HG03571 (cell line): ENCODE measurements around the gene PEAK3.

ENCODE experiments used
- ATAC-seq: cut with Tn5 transposase; IDR thresholded peaks from one replicate; pipeline ENCODE4 v1.9.1; 2021; ENCODE audit not compliant: unreplicated experiment

Gene PEAK3

DNA sequence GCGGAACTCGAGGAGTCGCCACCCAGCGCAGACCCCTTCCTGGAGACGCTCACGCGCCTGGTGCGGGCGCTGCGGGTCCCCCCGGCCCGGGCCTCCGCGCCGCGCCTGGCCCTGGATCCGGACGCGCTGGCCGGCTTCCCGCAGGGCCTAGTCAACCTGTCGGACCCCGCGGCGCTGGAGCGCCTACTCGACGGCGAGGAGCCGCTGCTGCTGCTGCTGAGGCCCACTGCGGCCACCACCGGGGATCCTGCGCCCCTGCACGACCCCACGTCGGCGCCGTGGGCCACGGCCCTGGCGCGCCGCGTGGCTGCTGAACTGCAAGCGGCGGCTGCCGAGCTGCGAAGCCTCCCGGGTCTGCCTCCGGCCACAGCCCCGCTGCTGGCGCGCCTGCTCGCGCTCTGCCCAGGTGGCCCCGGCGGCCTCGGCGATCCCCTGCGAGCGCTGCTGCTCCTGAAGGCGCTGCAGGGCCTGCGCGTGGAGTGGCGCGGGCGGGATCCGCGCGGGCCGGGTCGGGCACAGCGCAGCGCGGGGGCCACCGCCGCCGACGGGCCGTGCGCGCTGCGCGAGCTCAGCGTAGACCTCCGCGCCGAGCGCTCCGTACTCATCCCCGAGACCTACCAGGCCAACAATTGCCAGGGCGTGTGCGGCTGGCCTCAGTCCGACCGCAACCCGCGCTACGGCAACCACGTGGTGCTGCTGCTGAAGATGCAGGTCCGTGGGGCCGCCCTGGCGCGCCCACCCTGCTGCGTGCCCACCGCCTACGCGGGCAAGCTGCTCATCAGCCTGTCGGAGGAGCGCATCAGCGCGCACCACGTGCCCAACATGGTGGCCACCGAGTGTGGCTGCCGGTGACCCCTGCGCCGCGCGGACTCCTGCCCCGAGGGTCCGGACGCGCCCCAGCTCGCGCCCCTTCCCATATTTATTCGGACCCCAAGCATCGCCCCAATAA is 30.6 kb downstream of the PEAK3 start:
- no peak for ATAC-seq

GRCh38 chr19:2250766-2251105 is 31.2 kb downstream of the PEAK3 start:
- ATAC-seq, result no peak

- no peak for ATAC-seq
Observed at GRCh38 chr19:2249880-2250765, 31.9 kb downstream of the PEAK3 start.

- ATAC-seq, result no peak
Observed at GRCh38 chr19:2249010-2249866, 32.7 kb downstream of the PEAK3 start, which contains the start of gene AMH. Gene AMH (plus strand): TSS chr19:2249323. CDS start chr19:2249333, 10 bp downstream.

- ATAC-seq, result no peak
Observed at GRCh38 chr19:2248136-2249009, 33.6 kb downstream of the PEAK3 start.

DNA sequence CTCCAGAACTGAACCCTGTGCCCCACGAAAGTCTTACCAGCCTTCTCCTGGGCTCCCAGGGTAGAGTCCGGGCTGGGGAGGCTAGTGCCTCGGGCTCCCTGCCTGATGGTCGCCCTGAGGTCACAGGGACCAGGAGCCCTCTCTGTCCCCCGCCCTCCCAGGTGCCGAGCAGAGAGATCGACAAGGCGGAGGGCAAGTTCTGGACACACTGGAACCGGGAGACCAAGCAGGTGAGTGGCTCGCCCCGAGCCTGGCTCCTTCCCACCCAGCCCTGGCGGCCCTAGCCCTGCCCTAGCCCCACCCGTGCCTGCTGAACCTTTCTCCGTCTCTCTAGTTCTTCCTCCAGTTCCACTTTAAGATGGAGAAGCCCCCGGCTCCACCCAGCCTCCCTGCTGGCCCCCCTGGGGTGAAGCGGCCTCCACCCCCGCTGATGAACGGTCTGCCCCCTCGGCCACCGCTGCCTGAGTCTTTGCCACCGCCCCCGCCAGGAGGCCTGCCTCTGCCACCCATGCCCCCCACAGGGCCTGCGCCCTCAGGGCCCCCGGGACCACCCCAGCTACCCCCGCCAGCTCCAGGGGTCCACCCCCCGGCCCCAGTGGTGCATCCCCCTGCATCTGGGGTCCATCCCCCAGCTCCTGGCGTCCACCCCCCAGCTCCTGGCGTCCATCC is 34.4 kb downstream of the PEAK3 start:
- ATAC-seq, result no peak

DNA sequence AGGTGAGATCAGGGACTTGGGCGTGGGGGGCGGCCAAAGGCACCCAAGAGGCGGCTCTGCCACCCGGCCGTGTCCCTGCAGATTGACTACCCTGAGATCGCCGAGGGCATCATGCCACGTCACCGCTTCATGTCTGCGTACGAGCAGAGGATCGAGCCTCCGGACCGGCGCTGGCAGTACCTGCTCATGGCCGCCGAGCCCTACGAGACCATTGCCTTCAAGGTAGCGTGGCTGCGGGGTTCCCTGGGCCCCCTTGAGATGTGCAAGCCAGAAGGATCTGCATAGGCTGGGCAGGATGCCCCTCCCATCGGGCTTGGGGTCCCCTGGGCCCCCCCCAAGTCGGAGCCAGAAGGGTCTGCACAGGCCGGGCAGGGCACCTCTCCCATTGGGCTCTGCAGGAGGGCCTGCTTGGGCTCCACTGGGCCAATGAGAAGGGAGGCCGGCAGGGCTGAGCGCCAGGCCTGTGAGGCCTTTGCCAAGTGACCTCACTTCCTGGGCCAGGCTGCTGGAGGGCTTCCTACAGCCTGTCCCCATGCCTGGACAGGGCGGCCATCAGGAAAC is 35.1 kb downstream of the PEAK3 start:
- no peak for ATAC-seq

DNA sequence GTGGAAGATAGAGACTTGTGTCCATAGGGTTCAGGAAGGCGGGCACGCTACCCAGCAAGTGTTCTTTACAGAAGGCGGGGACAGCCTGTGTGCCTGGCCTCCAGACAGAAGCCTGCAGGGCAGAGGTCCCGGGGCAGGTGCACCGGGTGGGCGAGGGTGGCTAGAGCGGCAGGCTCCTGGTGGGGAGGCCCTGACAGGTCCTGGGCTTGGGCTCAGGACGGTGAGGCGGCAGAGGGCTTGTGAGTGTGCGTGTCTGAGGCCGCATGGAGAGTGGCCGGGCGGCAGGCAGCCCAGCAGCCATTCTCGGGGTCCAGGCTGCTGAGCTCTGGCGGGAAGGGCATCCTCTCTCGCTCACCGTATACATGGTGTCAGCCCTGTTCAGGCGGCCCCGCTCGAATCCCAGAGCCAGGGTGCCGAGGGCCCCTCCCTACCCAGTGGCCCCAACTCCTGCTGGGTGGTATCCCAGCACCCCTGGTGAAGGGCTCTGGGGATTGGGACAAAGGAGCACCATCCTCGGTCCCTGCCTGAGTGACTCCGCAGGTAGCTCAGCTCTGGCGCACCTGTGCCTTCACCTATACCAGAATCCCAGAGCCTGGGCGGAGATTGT is 35.9 kb downstream of the PEAK3 start:
- no peak for ATAC-seq

GRCh38 chr19:2245273-2245672 is 36.7 kb downstream of the PEAK3 start:
- ATAC-seq, result no peak

- no peak for ATAC-seq
Observed at GRCh38 chr19:2244486-2244885, 37.5 kb downstream of the PEAK3 start.

- ATAC-seq, result no peak
Observed at GRCh38 chr19:2244125-2244411, 37.9 kb downstream of the PEAK3 start.

DNA sequence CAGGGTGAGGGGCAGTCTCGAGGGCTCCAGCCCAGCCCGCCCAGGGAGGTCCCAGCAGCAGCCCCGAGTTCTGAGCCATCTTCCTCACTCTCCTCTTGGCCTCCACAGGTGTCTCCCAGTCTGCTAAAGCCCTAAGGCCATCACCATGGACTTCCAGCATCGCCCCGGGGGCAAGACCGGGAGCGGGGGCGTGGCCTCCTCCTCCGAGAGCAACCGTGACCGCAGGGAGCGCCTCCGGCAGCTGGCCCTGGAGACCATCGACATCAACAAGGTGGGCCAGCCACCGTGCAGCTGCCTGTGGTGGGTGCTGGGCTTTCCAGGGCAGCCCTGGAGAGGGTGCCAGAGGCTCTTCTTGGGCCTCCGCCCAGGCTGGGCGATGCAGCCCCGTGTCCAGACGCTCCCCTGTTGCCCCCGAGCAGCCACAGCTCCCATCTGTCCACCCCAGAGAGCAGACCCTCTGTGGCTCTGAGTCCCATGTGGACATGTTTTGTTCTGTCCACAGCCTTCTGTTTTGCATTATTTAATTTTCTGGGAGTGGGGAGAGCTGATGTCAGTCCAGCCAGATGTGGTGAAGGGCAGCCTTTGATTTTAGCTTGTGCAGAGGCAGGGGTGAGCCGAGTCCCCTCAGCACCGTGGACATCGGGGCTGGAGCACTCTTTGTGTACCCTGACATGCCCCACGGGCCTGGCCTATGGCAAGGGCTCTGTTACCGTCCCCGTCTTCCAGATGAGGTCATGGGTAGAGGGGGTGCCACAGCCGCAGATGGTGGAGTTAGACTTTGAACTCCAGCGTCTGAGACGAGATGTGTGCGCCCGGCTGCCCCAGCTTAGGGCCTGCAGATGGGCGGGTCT is 38.5 kb downstream of the PEAK3 start:
- no peak for ATAC-seq

DNA sequence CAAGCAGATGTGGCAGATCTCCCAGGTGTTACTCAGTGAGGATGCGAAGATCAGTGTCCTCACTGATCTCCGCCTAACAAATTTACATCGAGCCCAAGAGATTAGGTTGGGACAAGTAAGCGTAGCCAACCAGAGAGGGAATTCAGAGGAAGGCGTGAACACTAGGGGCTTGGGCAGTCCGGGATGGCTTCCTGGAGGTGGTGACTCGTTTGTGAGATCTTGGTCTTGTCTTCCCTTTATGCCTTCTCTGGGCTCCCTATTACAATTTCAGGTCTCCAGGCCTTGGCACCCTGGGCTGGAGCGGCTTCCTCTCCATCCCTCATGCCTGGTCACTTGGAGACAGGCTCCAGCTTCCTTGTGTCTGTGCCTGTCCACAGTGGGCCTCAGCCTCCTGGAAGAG is 39.2 kb downstream of the PEAK3 start:
- ATAC-seq, result no peak

DNA sequence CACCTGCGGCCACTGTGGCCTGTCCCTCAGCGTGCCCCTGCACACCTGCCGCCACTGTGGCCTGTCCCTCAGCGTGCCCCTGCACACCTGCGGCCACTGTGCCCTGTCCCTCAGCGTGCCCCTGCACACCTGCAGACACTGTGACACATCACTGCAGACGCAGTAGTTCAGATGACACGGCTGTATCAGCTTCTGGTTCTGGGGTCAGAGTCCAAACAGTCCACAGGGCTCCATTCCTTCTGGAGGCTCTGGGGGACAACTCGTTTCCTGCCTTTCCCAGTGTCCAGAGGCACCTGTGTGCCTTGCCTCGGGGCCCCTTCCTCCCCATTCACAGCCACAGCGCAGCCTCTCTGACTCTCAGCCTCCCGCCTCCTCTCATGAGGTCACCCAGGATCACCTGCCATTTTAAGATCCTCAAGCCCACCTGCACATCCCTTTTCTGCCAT is 39.9 kb downstream of the PEAK3 start:
- ATAC-seq, result no peak

DNA sequence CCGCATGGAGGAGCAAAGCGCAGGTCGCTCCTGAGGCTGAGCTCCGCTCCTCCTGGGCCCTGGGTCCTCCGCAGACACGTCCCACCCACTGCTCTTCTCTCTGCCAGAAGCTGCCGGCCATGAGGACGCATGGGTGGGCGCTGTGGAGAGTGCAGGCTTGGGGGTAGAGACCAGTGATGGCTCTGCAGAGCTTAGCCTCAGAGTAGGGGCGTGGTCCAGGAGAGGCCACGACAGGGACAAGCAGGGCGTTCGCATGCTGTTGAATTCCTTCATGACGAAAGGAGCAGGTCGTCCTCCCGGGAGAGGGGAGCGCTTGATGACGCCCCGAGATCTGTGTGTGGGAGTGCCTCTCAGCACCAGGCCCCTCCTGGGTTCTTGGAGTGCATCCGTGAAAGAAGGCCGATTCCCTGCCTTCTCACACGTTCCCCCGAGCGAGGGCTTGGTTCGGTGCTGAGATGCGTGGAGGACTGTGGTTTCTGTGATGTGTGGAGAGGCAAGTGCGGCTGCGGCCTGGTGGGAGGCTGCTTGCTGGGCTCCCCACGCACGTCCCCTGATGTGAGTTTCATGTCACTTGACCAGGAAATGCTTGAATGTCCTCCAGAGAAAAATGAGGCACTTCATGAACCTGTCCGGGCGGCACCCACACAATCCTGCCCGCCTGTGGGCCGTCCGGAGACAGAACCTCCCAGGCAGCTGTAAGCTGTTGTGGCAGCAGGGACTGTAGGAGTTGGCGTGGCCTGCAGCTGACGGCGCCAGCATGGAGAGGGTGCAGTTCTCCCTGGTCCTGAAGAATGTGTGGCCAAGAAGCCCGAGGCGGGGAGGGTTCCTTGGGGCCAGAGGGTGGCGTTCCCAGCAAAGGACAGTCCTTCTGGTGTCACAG is 40.9 kb downstream of the PEAK3 start:
- no peak for ATAC-seq

- ATAC-seq, result no peak
Observed at GRCh38 chr19:2239771-2240770, 41.9 kb downstream of the PEAK3 start.
